HCT116 (cell line): Measurements from ENCODE around the gene MME. TPM values are rescaled to one million over a fixed set of nuclear protein-coding genes. Genes with fewer than 3 reads are reported as not detected.

Experiments
- ATAC-seq: fragments of 200-7000 bp; cut with Tn5 transposase; 2 replicates; pipeline ENCODE4 v1.9.1; 2020; ENCODE audit warnings: mild to moderate bottlenecking, moderate library complexity
- BruUV-seq: library from RNA; stranded (reverse); fragments of 400-500 nt; replicated peaks from 2 replicates; lab custom pipeline; 2021; lab: Mats Ljungman, UMichigan
- CTCF ChIA-PET: fragments of 300-600 bp; sonication (Branson Sonifier 250); formaldehyde crosslinking; loops from one replicate; lab custom pipeline; 2021; ENCODE audit warnings: antibody characterized with exemption; lab: Charles Lee
- POLR2A ChIA-PET: fragments of 300-600, 350-600 bp; sonication (Branson Sonifier 250); formaldehyde crosslinking; loops from one replicate; lab custom pipeline; 2021; ENCODE audit warnings: antibody characterized with exemption; lab: Charles Lee
- RAD21 ChIA-PET, 2 experiments: fragments of 300-600 bp; sonication (Branson Sonifier 250); formaldehyde crosslinking; loops; one replicate each; lab custom pipeline; 2023; ENCODE audit warnings: low total read pairs in 2 of 2; ENCODE audit not compliant: uncharacterized antibody in 2 of 2, unreplicated experiment in 2 of 2, low non-redundant PET in 1 of 2; lab: Charles Lee
- DNase-seq: peaks from one replicate; pipeline ENCODE4 v3.0.0-alpha.2; 2010; ENCODE audit warnings: low read depth, low spot score
- H2AFZ ChIP-seq: fragments of 200-600 bp; shearing (Covaris generic), sonication (generic); 2 replicates; pipeline ENCODE4 v1.6.1; 2017; ENCODE audit warnings: low read depth, mixed run types, mixed read lengths, antibody characterized with exemption, low read length; ENCODE audit not compliant: poor library complexity, severe bottlenecking
- H3K27ac ChIP-seq: 2 replicates; pipeline ENCODE4 v1.5.1; 2012; ENCODE audit warnings: low read depth, low read length
- H3K27me3 ChIP-seq: fragments of 200-600 bp; sonication (generic); 2 replicates; pipeline ENCODE4 v1.6.1; 2016; ENCODE audit warnings: mixed run types, low read length, mixed read lengths; ENCODE audit not compliant: insufficient read depth
- H3K36me3 ChIP-seq, 2 experiments: fragments of 200-500 bp in 1 of 2; fragments of 200-600 bp in 1 of 2; sonication (Bioruptor generic) in 1 of 2; sonication (generic) in 1 of 2; 2 replicates each; pipeline versions ENCODE4 v1.5.1 to v1.6.1; 2014 to 2016; ENCODE audit warnings: low read length in 2 of 2, inconsistent platforms in 1 of 2, mixed read lengths in 1 of 2, mixed run types in 1 of 2; ENCODE audit not compliant: insufficient read depth in 2 of 2, control insufficient read depth in 1 of 2
- H3K4me1 ChIP-seq, 2 experiments: fragments of 200-600 bp in 1 of 2; sonication (generic) in 1 of 2; 2 replicates each; pipeline versions ENCODE4 v1.5.1 to v1.6.1; 2012 to 2017; ENCODE audit warnings: low read length in 2 of 2, inconsistent platforms in 1 of 2, mild to moderate bottlenecking in 1 of 2, mixed read lengths in 1 of 2, mixed run types in 1 of 2, moderate library complexity in 1 of 2; ENCODE audit not compliant: insufficient read depth in 2 of 2, control insufficient read depth in 1 of 2
- H3K4me2 ChIP-seq: fragments of 200-600 bp; sonication (generic); 2 replicates; pipeline ENCODE4 v1.6.1; 2017; ENCODE audit warnings: mixed run types, low read length, mixed read lengths
- H3K4me3 ChIP-seq, 2 experiments: fragments of 200-600 bp in 1 of 2; sonication (generic) in 1 of 2; replicated peaks in 1 of 2; 2 replicates each; pipeline ENCODE4 v1.5.1; 2011 to 2016; ENCODE audit warnings: low read length in 2 of 2, control low read depth in 1 of 2, low read depth in 1 of 2, mild to moderate bottlenecking in 1 of 2, mixed read lengths in 1 of 2, mixed run types in 1 of 2
- H3K79me2 ChIP-seq: fragments of 200-600 bp; sonication (generic); 2 replicates; pipeline ENCODE4 v1.6.1; 2017; ENCODE audit warnings: mild to moderate bottlenecking, mixed run types, low read length, moderate library complexity, mixed read lengths; ENCODE audit not compliant: insufficient read depth
- H3K9ac ChIP-seq: fragments of 200-600 bp; sonication (generic); 2 replicates; pipeline ENCODE4 v1.6.1; 2016; ENCODE audit warnings: low read length, mixed read lengths
- H3K9me2 ChIP-seq: fragments of 200-600 bp; sonication (generic), shearing (Covaris generic); 2 replicates; pipeline ENCODE4 v1.6.1; 2017; ENCODE audit warnings: mixed run types, mild to moderate bottlenecking, moderate library complexity; ENCODE audit not compliant: insufficient read depth
- H3K9me3 ChIP-seq, 2 experiments: fragments of 200-500 bp in 1 of 2; fragments of 200-600 bp in 1 of 2; sonication (Bioruptor generic) in 1 of 2; sonication (generic) in 1 of 2; 2 replicates each; pipeline ENCODE4 v1.6.1; 2014 to 2017; ENCODE audit warnings: low read length in 2 of 2, mixed read lengths in 2 of 2, inconsistent platforms in 1 of 2, low read depth in 1 of 2, mild to moderate bottlenecking in 1 of 2, mixed run types in 1 of 2, moderate library complexity in 1 of 2; ENCODE audit not compliant: control insufficient read depth in 1 of 2, insufficient read depth in 1 of 2
- H4K20me1 ChIP-seq: fragments of 200-600 bp; sonication (generic), shearing (Covaris generic); 2 replicates; pipeline ENCODE4 v1.6.1; 2017; ENCODE audit warnings: mixed run types, mild to moderate bottlenecking, moderate library complexity; ENCODE audit not compliant: insufficient read depth
- EGR1 ChIP-seq: IDR thresholded peaks from 2 replicates; pipeline ENCODE4 v1.6.1; 2012; ENCODE audit warnings: low read depth
- ELF1 ChIP-seq: IDR thresholded peaks from 2 replicates; pipeline ENCODE4 v1.6.1; 2012; ENCODE audit warnings: low read depth, borderline replicate concordance
- EZH2 ChIP-seq: fragments of 200-600 bp; sonication (generic); IDR thresholded peaks from 2 replicates; pipeline ENCODE4 v1.6.1; 2017; ENCODE audit warnings: antibody characterized with exemption, mixed run types
- EZH2phosphoT487 ChIP-seq: fragments of 200-600 bp; IDR thresholded peaks from 2 replicates; pipeline ENCODE4 v1.6.1; 2018; ENCODE audit warnings: antibody characterized with exemption, borderline replicate concordance
- SIN3A ChIP-seq: IDR thresholded peaks from 2 replicates; pipeline ENCODE4 v1.6.1; 2012; ENCODE audit warnings: low read depth
- SP1 ChIP-seq: IDR thresholded peaks from 2 replicates; pipeline ENCODE4 v1.6.1; 2012; ENCODE audit warnings: low read depth
- SRF ChIP-seq: IDR thresholded peaks from 2 replicates; pipeline ENCODE4 v1.6.1; 2012; ENCODE audit warnings: low read depth
- YY1 ChIP-seq: IDR thresholded peaks from 2 replicates; pipeline ENCODE4 v1.6.1; 2011; ENCODE audit warnings: low read length, low read depth, moderate library complexity, mild to moderate bottlenecking; ENCODE audit not compliant: insufficient replicate concordance; ENCODE audit errors: extremely low read depth
- ZNF274 ChIP-seq: fragments of 200-500 bp; sonication (Bioruptor generic); IDR thresholded peaks from 2 replicates; pipeline ENCODE4 v1.6.1; 2014; ENCODE audit warnings: mild to moderate bottlenecking, low read depth, low read length, inconsistent platforms
- intact Hi-C: fragments of 100-400 bp; cut with micrococcal nuclease; formaldehyde crosslinking; loops from 2 replicates; pipeline ENCODE4 v1.10.0; 2022
- total RNA-seq: library from RNA; stranded (reverse); gene quantifications from one replicate; pipeline ENCODE4 v1.2.1, GENCODE V29; 2021; ENCODE audit not compliant: unreplicated experiment

Gene MME
- total RNA-seq, 1 experiment from 2014 or later: 0.34 TPM

DNA sequence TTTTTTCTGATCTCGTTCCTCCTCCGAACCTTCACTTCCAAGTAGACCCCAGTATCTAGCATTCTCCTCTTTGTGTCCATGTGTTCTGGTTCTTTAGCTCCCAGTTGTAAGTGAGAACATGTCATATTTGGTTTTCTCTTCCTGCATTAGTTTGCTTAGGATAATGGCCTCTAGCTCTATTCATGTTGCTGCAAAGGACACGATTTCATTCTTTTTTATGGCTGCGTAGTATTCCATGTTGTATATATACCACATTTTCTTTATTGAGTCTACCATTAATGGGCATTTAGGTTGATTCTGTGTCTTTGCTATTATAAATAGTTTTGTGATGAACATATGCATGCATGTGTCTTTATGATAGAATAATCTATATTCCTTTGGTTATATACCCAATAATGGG is 30.2 kb upstream of the MME start:
- ATAC-seq (no peak), DNase-seq (no peak)
- RAD21 ChIA-PET: no interaction called here
- intact Hi-C loops: no loop called here
- CTCF ChIA-PET: no interaction called here
- Histone ChIP-seq H3K4me3 (no peak overlapping the region), H2AFZ (no peak overlapping the region), H3K27ac (no peak overlapping the region), H3K9me3 (peaks cover 0 to 3% of the 10 kb centered on the region in 2 experiments; a peak in 1 of 4 replicates), H3K79me2 (no peaks in the 10 kb centered on the region), H3K36me3 (no peaks in the 10 kb centered on the region), H3K9me2 (no peaks in the 10 kb centered on the region)
- POLR2A ChIA-PET: no interaction called here
- BruUV-seq: no TSS peak
- TF ChIP-seq SIN3A: no peak
- TF ChIP-seq, all 23 proteins: peak for 0
- H3K9ac ChIP-seq: no peak overlapping the region
- H4K20me1 ChIP-seq: no peaks in the 10 kb centered on the region
- no peak overlapping the region for H3K4me2 ChIP-seq
- H3K4me1 ChIP-seq: no peaks in the 10 kb centered on the region
- H3K27me3 ChIP-seq: no peaks in the 10 kb centered on the region

DNA sequence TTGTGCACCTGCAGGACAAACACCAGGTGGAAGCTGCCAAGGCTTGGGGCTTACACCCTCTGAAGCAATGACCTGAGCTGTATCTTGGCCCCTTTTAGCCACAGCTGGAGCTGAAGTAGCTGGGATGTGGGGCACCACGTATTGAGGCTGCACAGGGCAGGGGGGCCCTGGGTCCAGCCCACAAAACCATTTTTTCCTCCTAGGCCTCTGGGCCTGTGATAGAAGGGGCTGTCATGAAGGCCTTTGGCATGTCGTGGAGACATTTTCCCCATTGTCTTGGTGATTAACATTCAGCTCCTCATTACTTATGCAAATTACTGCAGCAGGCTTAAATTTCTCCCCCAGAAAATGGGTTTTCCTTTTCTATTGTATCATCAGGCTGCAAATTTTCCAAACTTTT is 27.6 kb upstream of the MME start:
- no peak overlapping the region for H2AFZ ChIP-seq
- H3K4me3 ChIP-seq: no peak overlapping the region
- H3K9me2 ChIP-seq: no peaks in the 10 kb centered on the region
- ChIA-PET POLR2A (no interaction called here), CTCF (no interaction called here), RAD21 (no interaction called here)
- BruUV-seq: no TSS peak
- TF ChIP-seq SP1: no peak
- no peak for TF ChIP-seq EZH2phosphoT487
- TF ChIP-seq ZNF274: no peak
- no peak for TF ChIP-seq YY1
- TF ChIP-seq SRF: no peak
- no peak for TF ChIP-seq ELF1
- TF ChIP-seq EZH2: no peak
- TF ChIP-seq EGR1: no peak
- no peaks in the 10 kb centered on the region for H3K27me3 ChIP-seq
- H3K27ac ChIP-seq: no peak overlapping the region
- no peak overlapping the region for H3K4me2 ChIP-seq
- peaks cover 0 to 3% of the 10 kb centered on the region in 2 experiments; a peak in 1 of 4 replicates for H3K9me3 ChIP-seq
- no peak for DNase-seq
- intact Hi-C loops: no loop called here
- no peak overlapping the region for H3K9ac ChIP-seq
- no peaks in the 10 kb centered on the region for H3K36me3 ChIP-seq
- ATAC-seq: no peak
- no peaks in the 10 kb centered on the region for H4K20me1 ChIP-seq
- H3K79me2 ChIP-seq: no peaks in the 10 kb centered on the region
- H3K4me1 ChIP-seq: no peaks in the 10 kb centered on the region
